ENCODE data around the gene SRGN.

The SRGN gene

GRCh38 chr10:69074532-69074931 is 13.4 kb upstream of the SRGN start:
- DNase-seq (ENCODE audit: low spot score): no peak
- TF ChIP-seq CTCF (IDR thresholded peaks at IDR 0.05; ENCODE audit: borderline replicate concordance, control extremely low read depth, extremely low read depth, insufficient read depth, missing control alignments): no peak
- in situ Hi-C loops (cut with MboI; ENCODE audit: low sequenced_read_pairs, unreplicated experiment): no loop called here

DNA sequence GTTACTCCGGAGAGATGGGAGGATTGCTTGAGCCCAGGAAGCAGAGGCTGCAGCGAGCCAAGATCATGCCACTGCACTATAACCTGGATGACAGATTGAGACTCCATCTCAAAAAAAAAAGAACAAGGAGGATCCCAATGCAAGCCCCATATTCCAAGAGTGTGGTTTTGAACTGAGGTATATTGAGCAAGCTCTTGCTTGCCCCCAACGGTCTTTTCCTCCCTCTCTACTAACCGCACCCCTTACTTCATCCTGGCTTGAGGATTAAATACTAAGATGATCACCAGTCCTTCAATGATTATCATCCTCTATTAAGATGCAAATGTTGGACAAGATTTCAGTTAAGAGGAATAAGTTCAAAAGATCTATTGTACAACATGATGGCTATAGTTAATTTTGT is 12.5 kb upstream of the SRGN start:
- TF ChIP-seq CTCF (IDR thresholded peaks at IDR 0.05; ENCODE audit: borderline replicate concordance, control extremely low read depth, extremely low read depth, insufficient read depth, missing control alignments): no peak
- no peak for DNase-seq (ENCODE audit: low spot score)
- in situ Hi-C loops (cut with MboI; ENCODE audit: low sequenced_read_pairs, unreplicated experiment): no loop called here

DNA sequence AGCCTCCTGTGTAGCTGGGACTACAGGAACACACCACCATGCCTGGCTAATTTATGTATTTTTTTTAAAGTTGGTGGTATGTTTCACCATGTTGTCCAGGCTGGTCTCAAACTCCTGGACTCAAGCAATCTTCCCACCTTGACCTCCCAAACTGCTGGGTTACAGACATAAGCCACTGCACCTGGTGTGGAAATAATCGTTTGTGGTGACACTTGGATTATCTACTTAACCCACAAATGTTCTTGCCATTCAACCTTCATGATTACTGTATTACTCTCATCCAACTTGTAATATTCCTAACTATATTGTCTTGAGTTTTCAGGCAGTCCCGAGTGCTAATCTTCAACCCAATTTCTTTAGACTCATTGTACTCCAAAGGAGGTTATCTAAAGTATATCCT is 9.6 kb upstream of the SRGN start:
- no peak for TF ChIP-seq CTCF (IDR thresholded peaks at IDR 0.05; ENCODE audit: borderline replicate concordance, control extremely low read depth, extremely low read depth, insufficient read depth, missing control alignments)
- no peak for DNase-seq (ENCODE audit: low spot score)
- in situ Hi-C loops (cut with MboI; ENCODE audit: low sequenced_read_pairs, unreplicated experiment): no loop called here

DNA sequence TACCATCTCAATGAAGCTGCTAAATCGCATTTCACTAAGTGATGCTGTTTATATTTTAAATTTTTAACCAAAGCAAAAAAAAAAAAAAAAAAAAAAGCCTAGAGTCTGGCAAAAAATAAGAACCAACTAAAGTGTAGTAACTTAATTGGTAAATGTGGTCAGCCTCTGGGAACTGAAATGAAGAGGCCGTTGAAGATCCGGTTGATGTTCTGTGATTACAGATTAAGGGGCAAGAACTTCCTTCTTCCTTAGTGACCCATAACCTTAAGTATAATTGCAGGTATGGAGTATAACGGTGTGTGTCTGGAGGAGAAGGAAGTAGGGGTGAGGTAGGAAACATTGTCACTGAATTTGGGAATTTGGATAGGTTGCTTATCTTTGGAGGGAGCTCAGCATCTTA is 7.7 kb upstream of the SRGN start:
- no peak for TF ChIP-seq CTCF (IDR thresholded peaks at IDR 0.05; ENCODE audit: borderline replicate concordance, control extremely low read depth, extremely low read depth, insufficient read depth, missing control alignments)
- no peak for DNase-seq (ENCODE audit: low spot score)
- in situ Hi-C loops (cut with MboI; ENCODE audit: low sequenced_read_pairs, unreplicated experiment): no loop called here

- in situ Hi-C loops (cut with MboI; ENCODE audit: low sequenced_read_pairs, unreplicated experiment): no loop called here
- no peak for TF ChIP-seq CTCF (IDR thresholded peaks at IDR 0.05; ENCODE audit: borderline replicate concordance, control extremely low read depth, extremely low read depth, insufficient read depth, missing control alignments)
- no peak for DNase-seq (ENCODE audit: low spot score)
Measured at GRCh38 chr10:69086001-69086509, 1.8 kb upstream of the SRGN start.

GRCh38 chr10:69088471-69088769 is 517 bp downstream of the SRGN start:
- TF ChIP-seq CTCF (IDR thresholded peaks at IDR 0.05; ENCODE audit: borderline replicate concordance, control extremely low read depth, extremely low read depth, insufficient read depth, missing control alignments): no peak
- in situ Hi-C loops (cut with MboI; ENCODE audit: low sequenced_read_pairs, unreplicated experiment): no loop called here
- no peak for DNase-seq (ENCODE audit: low spot score)

Data from GM13976 (cell line).